HCT116 (cell line): ENCODE data around the gene KIR2DL3.
"Not testable (repeated sequence)": the region's sequence is repeated elsewhere in the genome, so short reads cannot be mapped to it uniquely, and the experiment has no call there.

Experiments used
- CEBPB ChIP-seq: IDR thresholded peaks from 2 replicates; pipeline ENCODE4 v1.6.1; 2012; ENCODE audit warnings: low read depth
- EGR1 ChIP-seq: IDR thresholded peaks from 2 replicates; pipeline ENCODE4 v1.6.1; 2012; ENCODE audit warnings: low read depth
- EZH2 ChIP-seq: fragments of 200-600 bp; sonication (generic); IDR thresholded peaks from 2 replicates; pipeline ENCODE4 v1.6.1; 2017; ENCODE audit warnings: antibody characterized with exemption, mixed run types
- EZH2phosphoT487 ChIP-seq: fragments of 200-600 bp; IDR thresholded peaks from 2 replicates; pipeline ENCODE4 v1.6.1; 2018; ENCODE audit warnings: antibody characterized with exemption, borderline replicate concordance
- POLR2AphosphoS5 ChIP-seq: IDR thresholded peaks from 2 replicates; pipeline ENCODE4 v1.6.1; 2011; ENCODE audit warnings: mild to moderate bottlenecking, low read depth, low read length, moderate library complexity
- RAD21 ChIP-seq: IDR thresholded peaks from 2 replicates; pipeline ENCODE4 v1.6.1; 2012; ENCODE audit warnings: low read depth, mild to moderate bottlenecking
- YY1 ChIP-seq: IDR thresholded peaks from 2 replicates; pipeline ENCODE4 v1.6.1; 2011; ENCODE audit warnings: low read length, low read depth, moderate library complexity, mild to moderate bottlenecking; ENCODE audit not compliant: insufficient replicate concordance; ENCODE audit errors: extremely low read depth
- ZFX ChIP-seq: fragments of 450-650 bp; IDR thresholded peaks from 2 replicates; pipeline ENCODE4 v1.6.1; 2017
- ZNF274 ChIP-seq: fragments of 200-500 bp; sonication (Bioruptor generic); IDR thresholded peaks from 2 replicates; pipeline ENCODE4 v1.6.1; 2014; ENCODE audit warnings: mild to moderate bottlenecking, low read depth, low read length, inconsistent platforms
- TF ChIP-seq, protein P1 (sequence below), 3 experiments: fragments of 200-600 bp in 1 of 3; sonication (generic) in 1 of 3; IDR thresholded peaks in 2 of 3; conservative IDR thresholded peaks in 1 of 3; 2 replicates each; pipeline ENCODE4 v1.5.1; 2012 to 2017; ENCODE audit warnings: low read depth in 2 of 3, low read length in 2 of 3, antibody characterized with exemption in 1 of 3, borderline replicate concordance in 1 of 3, control low read depth in 1 of 3, mild to moderate bottlenecking in 1 of 3, mixed read lengths in 1 of 3, mixed run types in 1 of 3, moderate library complexity in 1 of 3; ENCODE audit not compliant: insufficient read depth in 1 of 3
- TF ChIP-seq, protein P2 (sequence below): IDR thresholded peaks from 2 replicates; pipeline ENCODE4 v1.6.1; 2012; ENCODE audit warnings: low read depth
- TF ChIP-seq, protein P3 (sequence below): IDR thresholded peaks from 2 replicates; pipeline ENCODE4 v1.6.1; 2011; ENCODE audit warnings: mild to moderate bottlenecking, low read length, moderate library complexity; ENCODE audit not compliant: insufficient replicate concordance; ENCODE audit errors: extremely low read depth

DNA sequence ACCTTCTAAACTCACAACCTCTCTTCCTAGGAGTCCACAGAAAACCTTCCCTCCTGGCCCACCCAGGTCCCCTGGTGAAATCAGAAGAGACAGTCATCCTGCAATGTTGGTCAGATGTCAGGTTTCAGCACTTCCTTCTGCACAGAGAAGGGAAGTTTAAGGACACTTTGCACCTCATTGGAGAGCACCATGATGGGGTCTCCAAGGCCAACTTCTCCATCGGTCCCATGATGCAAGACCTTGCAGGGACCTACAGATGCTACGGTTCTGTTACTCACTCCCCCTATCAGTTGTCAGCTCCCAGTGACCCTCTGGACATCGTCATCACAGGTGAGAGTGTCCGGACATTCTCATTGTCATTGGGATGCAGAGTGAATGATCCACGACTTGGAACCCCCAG lies 3.6 kb downstream of the KIR2DL3 start:
- TF ChIP-seq, protein P1, sequence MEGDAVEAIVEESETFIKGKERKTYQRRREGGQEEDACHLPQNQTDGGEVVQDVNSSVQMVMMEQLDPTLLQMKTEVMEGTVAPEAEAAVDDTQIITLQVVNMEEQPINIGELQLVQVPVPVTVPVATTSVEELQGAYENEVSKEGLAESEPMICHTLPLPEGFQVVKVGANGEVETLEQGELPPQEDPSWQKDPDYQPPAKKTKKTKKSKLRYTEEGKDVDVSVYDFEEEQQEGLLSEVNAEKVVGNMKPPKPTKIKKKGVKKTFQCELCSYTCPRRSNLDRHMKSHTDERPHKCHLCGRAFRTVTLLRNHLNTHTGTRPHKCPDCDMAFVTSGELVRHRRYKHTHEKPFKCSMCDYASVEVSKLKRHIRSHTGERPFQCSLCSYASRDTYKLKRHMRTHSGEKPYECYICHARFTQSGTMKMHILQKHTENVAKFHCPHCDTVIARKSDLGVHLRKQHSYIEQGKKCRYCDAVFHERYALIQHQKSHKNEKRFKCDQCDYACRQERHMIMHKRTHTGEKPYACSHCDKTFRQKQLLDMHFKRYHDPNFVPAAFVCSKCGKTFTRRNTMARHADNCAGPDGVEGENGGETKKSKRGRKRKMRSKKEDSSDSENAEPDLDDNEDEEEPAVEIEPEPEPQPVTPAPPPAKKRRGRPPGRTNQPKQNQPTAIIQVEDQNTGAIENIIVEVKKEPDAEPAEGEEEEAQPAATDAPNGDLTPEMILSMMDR (IDR thresholded peaks at IDR 0.05 in 2 of 3, conservative IDR thresholded peaks at IDR 0.05 in 1 of 3; ENCODE audit: borderline replicate concordance in 1 of 3, insufficient read depth in 1 of 3, low read depth in 2 of 3, low read length in 2 of 3), result not testable (repeated sequence)
- TF ChIP-seq POLR2AphosphoS5, ZFX, EGR1, ZNF274, EZH2phosphoT487, EZH2, RAD21, CEBPB, YY1: not testable (repeated sequence)
- TF ChIP-seq, protein P2, sequence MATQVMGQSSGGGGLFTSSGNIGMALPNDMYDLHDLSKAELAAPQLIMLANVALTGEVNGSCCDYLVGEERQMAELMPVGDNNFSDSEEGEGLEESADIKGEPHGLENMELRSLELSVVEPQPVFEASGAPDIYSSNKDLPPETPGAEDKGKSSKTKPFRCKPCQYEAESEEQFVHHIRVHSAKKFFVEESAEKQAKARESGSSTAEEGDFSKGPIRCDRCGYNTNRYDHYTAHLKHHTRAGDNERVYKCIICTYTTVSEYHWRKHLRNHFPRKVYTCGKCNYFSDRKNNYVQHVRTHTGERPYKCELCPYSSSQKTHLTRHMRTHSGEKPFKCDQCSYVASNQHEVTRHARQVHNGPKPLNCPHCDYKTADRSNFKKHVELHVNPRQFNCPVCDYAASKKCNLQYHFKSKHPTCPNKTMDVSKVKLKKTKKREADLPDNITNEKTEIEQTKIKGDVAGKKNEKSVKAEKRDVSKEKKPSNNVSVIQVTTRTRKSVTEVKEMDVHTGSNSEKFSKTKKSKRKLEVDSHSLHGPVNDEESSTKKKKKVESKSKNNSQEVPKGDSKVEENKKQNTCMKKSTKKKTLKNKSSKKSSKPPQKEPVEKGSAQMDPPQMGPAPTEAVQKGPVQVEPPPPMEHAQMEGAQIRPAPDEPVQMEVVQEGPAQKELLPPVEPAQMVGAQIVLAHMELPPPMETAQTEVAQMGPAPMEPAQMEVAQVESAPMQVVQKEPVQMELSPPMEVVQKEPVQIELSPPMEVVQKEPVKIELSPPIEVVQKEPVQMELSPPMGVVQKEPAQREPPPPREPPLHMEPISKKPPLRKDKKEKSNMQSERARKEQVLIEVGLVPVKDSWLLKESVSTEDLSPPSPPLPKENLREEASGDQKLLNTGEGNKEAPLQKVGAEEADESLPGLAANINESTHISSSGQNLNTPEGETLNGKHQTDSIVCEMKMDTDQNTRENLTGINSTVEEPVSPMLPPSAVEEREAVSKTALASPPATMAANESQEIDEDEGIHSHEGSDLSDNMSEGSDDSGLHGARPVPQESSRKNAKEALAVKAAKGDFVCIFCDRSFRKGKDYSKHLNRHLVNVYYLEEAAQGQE, result not testable (repeated sequence)
- TF ChIP-seq, protein P3, sequence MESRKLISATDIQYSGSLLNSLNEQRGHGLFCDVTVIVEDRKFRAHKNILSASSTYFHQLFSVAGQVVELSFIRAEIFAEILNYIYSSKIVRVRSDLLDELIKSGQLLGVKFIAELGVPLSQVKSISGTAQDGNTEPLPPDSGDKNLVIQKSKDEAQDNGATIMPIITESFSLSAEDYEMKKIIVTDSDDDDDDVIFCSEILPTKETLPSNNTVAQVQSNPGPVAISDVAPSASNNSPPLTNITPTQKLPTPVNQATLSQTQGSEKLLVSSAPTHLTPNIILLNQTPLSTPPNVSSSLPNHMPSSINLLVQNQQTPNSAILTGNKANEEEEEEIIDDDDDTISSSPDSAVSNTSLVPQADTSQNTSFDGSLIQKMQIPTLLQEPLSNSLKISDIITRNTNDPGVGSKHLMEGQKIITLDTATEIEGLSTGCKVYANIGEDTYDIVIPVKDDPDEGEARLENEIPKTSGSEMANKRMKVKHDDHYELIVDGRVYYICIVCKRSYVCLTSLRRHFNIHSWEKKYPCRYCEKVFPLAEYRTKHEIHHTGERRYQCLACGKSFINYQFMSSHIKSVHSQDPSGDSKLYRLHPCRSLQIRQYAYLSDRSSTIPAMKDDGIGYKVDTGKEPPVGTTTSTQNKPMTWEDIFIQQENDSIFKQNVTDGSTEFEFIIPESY, result not testable (repeated sequence)
